HG02610 (cell line): ENCODE measurements around the gene BMX.

Experiments used
- ATAC-seq: cut with Tn5 transposase; IDR thresholded peaks from one replicate; pipeline ENCODE4 v1.9.1; 2021; ENCODE audit warnings: mild to moderate bottlenecking, moderate library complexity; ENCODE audit not compliant: unreplicated experiment

The BMX gene

DNA sequence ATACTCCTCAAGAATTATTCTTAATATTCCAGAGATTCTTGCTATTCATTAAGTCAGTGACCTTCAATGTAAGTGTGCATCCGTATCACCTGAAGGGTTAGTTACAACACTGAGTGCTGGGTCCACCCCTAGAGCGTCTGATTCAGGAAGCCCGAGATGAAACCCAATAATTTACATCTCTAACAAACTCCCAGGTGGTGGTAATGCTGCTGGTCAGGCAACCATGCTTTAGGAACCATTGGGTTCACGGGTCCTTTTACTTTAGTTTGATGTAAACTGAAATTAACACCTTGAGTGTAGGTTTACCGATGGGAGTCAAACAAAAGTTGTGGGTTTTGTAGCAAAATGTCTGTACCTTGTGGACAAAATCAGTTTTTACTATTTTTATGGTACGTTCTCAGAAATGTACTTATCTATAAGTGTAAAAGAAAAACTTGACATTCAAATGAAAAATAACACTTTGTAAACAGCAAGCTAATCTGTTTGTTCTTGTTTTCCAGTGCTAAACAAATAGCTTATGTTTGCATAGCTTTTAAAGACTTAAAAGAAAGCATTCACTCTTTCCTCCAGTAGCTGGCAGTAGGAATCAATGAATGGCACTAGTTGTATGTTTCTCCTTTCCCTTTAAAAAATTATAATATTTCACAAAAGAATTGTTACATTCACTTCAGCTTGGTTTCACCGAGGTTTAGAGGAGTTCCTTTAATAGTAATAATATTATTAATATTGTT lies 67.4 kb downstream of the BMX start:
- no peak for ATAC-seq

DNA sequence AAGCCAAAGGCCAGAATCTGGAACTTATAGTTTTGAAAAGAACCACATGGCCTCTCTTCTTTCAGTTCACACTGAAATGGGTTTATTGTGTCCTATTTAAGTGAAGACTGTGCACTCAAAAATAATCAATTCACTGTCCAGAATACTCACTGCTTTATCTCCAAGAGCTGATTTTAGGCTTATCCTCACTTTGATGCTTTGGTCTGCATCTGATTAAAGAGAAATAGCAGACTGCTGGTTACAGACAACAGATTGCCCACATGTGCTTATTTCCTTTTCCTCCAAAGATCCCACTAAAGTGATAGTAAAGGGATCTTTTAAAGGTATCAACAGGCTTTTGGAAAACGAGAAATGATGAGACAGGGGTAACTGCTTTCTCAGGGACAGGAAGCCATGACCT lies 69.5 kb downstream of the BMX start:
- no peak for ATAC-seq

DNA sequence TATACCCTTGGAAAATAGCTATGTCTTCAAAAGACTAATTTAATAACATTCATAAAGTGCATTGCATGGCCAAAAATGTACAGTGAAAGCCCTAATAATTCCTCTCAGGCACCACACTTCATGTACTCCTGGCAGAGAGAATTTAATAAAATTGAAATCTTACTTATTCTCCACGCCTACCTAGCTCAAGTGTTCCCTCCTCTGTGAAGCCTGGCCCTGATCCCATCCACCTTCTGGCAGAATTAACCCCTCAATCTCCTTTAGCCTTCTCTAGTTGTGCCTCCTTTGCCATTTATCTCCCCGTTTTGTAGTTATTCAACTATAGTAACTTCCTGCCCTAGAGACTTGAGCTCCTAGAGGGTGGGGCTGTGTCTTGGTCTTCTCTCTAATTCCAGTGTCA lies 73.4 kb downstream of the BMX start:
- ATAC-seq = no peak

DNA sequence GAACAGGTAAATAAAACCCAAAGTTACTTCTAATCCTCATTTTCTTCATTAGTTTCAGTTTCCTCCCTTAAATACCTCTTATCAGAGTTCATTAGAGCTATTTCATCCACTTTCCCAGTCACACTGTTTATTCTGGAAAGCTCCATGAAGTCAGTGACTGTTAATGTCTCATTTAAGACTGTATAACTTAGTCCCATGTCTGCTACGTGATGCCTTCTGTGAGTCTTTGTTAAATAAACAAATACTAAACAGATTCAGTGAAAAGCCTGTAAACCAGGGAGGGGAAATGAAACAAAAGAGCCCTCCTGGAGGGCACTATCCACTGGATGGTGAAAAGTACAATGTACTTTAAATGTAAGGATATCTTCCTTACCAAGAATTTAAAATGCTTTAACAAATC lies 75.4 kb downstream of the BMX start:
- ATAC-seq = no peak

DNA sequence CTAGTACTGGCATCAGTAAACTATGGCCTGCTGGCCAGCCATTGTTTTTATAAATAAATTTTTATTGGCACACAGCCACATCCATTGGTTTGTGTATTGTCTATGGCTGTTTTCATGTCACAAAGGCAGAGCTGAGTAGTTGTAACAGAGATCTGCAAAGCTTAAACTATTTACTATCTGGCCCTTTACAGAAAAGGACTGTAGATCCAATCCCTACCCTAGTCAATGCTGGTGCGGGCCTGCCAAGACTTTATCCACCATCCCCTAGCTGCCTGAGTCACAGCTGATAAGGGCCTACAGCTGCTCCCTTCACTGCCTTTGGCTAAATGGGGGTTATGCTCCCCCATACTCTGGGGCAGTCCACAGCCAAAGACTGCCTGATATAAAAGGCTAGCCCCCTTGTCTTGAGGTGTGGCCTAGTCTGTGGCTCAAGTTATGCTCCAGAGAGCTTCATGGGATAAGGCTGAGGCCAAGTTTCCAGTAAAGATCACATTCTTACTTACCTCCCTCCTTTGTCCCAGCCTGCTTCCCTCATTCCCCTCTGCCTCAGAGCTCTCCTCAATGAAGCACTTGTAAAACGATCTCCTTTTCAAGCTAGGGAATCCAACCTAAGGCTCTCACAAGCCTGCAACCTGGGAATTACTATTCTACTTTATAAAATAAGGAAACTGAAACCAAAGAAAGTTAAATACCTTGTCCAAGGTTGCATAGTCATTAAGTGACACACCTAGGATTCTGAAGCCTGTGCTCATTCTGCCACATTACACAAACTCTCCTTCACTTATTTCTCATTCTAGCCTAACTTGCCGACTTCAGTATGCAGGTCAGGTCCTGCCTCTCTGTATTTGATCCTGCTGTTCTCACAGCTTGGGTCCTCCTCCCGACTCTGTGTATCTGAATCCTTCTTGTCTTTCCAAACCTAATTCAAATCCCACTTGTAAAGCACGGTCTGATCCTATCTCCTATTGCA lies 79.5 kb downstream of the BMX start:
- ATAC-seq = no peak

DNA sequence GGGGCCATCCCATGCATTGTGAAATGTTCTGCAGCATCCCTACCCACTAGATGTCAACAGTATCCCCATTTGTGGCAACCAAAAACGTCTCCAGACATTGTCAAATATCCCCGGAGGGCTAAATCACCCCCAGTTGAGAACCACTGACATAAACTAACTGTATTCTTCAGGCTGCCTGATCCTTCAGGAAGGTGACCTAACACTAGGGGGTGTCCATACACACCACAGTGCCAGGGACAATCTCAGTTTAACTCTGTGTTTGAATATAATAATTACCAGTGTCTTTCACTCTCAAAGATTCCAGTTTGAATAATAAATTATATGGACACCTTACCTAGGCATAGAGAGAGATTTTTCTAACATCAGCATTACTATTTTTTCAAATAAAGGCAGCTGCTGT lies 93.8 kb downstream of the BMX start:
- no peak for ATAC-seq

DNA sequence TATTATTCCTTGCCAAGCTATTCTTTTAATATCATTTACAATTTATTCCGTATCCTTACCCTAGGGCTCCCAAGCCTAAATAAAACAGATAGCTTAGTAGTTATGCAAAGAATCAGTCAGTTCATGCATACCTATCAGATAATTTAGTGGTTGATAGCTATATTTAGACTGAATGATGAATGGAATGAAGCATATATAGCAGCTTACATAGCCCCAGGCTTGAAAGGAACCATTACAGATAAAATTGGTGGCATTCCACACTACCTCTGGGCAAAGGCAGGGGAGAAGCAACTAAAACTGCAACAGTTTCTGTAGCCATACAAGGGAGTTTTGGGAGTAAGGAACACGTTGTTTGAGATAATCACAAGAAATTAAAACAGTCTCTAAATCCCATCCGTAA lies 97.4 kb downstream of the BMX start:
- ATAC-seq = no peak

DNA sequence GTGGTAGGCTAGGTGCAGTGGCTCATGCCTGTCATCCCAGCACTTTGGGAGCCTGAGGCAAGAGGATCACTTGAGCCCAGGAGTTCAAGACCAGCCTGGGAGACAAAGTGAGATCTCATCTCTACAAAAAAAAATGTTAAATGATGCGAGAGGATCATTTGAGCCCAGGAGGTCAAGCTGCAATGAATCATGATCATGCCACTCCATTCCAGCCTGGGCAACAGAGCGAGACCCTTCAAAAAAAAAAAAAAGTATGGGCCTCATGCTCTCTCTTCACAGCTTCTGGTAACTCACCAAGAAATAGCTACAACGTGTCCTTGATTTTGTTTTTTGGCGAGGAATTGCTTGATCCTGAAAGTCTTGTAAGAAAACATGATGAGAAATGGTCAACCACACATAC lies 98.9 kb downstream of the BMX start:
- ATAC-seq = no peak

DNA sequence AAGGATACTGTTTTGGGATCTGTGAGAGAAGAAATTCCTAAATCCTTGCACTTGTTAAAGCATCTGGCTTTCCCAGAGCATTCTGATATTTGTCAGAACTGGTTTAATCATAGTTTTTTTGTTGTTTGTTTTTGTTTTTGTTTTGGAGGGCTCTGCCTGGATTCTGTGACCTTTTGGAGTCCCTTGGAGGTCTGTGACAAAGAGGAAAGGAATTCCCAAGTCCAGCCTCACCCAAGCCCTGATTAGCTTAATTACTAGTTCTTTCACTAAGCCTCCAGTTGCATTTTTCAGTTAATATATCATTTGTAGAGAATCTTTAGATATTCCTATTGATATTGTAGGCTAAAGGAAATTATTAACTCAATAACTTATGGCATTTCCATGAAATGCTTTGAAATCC lies 99.4 kb downstream of the BMX start:
- ATAC-seq = no peak

DNA sequence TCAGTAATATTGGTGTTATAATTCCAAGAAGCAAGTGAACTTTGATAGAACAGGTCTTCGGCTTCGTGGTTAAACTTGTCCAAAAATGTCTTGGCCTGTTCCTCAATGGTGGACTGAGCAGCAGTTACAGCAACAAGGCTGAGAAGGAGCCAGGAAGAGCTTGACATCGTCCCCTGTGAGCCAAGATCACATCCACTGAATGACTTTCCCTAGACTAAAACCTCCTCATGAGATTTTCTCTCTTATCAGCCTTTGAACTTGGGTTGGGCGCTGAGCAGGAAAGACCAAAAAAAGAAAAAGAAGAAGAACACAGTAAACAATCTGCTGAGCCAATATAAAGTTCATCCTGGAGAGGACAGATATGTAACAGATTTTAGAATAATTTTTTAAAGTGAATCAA lies 100.1 kb downstream of the BMX start, which contains the start of gene ACE2:
ACE2 (minus strand) TSS at position 216 of the 400 bp plus-strand sequence; CDS start at position 167, 49 bp downstream.
- no peak for ATAC-seq

DNA sequence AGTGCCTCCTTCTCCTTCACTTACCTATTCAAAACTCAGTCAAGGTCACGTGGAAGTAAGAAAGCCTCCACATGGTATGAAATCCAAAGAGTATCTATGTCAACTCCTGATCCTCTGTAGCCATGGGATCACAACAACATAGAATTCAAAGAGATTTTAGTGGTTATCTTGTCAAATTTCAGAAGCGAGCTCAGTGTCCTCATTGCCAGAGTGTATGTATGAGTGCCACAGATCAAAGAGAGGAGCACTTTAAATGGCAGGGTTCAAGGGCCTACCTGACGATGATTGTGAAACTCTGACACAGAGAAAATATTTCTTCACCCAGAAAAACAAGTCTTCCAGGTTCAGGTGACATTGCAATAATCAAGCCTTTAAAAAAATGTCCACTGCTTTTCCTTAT lies 101.3 kb downstream of the BMX start:
- no peak for ATAC-seq

DNA sequence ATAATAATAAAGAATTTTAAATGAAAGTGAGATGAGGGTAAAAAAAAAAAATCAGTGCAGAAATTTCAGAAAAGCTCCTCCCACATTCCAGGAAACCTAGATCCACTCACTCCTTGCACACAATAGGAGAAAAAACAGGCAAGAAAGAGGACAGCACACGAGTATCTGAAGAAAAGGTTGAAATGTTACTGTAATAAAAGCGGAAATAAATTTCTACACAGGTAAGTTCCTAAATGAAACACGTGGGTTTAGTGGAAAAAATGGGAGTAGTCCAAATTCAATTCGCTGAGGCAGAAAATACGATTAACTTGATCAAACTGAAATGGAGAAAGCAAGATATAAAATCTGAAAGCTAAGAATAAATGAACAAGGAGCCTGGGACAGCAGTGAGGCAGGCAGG lies 102.2 kb downstream of the BMX start:
- no peak for ATAC-seq

DNA sequence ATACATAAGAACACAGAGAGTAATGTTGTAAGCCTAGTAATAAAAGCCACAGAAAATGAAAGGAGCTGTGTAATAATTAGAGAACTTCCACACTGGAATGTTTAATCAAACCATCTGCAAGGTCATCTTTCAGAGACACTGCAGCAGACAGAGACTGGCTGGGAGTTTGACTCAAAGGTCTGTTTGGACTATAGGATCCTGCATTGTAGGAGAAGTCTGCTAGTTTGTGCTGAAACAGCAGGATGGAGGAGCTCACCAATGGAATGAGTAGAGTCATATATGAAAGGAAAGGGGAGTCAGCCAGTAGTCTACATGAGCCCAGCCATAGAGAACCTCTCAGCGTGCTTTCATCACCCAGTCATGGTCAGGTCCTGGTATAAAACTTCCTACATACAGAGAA lies 104.6 kb downstream of the BMX start:
- ATAC-seq = no peak
